Stimulated activated naive CD8-positive, alpha-beta T cell treated with anti-CD3 and anti-CD28 coated beads, Interleukin-15, Interleukin-2, amounts not matched to agents 100 ng/mL and 50 ng/mL, for 24 hours (primary cell): ENCODE results near the gene CCR4.
"Not testable (repeated sequence)": the region's sequence is repeated elsewhere in the genome, so short reads cannot be mapped to it uniquely, and the experiment has no call there.

ENCODE experiments used
- H3K27ac Mint-ChIP-seq: one replicate; pipeline ENCODE4 v1.8.0; 2021; ENCODE audit warnings: mild to moderate bottlenecking, mixed read lengths
- H3K27me3 Mint-ChIP-seq: one replicate; pipeline ENCODE4 v1.8.0; 2021; ENCODE audit warnings: mixed read lengths
- H3K36me3 Mint-ChIP-seq: one replicate; pipeline ENCODE4 v1.8.0; 2021; ENCODE audit warnings: low read depth, mixed read lengths
- H3K4me1 Mint-ChIP-seq: one replicate; pipeline ENCODE4 v1.8.0; 2021; ENCODE audit warnings: low read depth, mixed read lengths
- H3K4me3 Mint-ChIP-seq: one replicate; pipeline ENCODE4 v1.8.0; 2021; ENCODE audit warnings: mild to moderate bottlenecking, mixed read lengths
- H3K9me3 Mint-ChIP-seq: one replicate; pipeline ENCODE4 v1.8.0; 2021; ENCODE audit warnings: mixed read lengths

The CCR4 gene

GRCh38 chr3:32945136-32945535 is 6.3 kb upstream of the CCR4 start:
- no peak overlapping the region for H3K4me3 Mint-ChIP-seq
- peaks cover 21% of the 10 kb centered on the region for H3K4me1 Mint-ChIP-seq
- H3K27me3 Mint-ChIP-seq: no peaks in the 10 kb centered on the region
- H3K9me3 Mint-ChIP-seq: no peaks in the 10 kb centered on the region
- H3K36me3 Mint-ChIP-seq: no peaks in the 10 kb centered on the region
- H3K27ac Mint-ChIP-seq: no peak overlapping the region

DNA sequence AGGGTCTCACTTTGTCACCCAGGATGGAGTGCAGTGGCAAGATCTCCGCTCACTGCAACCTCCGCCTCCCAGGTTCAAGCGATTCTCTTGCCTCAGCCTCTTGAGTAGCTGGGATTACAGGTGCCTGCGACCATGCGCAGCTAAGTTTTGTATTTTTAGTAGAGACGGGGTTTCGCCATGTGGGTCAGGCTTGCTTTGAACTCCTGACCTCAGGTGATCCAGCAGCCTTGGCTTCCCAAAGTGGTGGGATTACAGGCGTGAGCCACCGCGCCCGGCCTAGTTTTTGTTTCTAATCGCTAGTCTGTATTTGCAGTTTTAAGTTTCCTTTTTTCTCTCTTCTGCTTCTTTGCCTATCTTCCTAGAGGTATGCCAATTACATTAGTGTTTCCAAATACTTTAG is 5.8 kb upstream of the CCR4 start:
- not testable (repeated sequence) for H3K36me3 Mint-ChIP-seq, H3K27me3 Mint-ChIP-seq, H3K27ac Mint-ChIP-seq, H3K4me3 Mint-ChIP-seq, H3K9me3 Mint-ChIP-seq
- H3K4me1 Mint-ChIP-seq: peaks cover 25% of the 10 kb centered on the region

DNA sequence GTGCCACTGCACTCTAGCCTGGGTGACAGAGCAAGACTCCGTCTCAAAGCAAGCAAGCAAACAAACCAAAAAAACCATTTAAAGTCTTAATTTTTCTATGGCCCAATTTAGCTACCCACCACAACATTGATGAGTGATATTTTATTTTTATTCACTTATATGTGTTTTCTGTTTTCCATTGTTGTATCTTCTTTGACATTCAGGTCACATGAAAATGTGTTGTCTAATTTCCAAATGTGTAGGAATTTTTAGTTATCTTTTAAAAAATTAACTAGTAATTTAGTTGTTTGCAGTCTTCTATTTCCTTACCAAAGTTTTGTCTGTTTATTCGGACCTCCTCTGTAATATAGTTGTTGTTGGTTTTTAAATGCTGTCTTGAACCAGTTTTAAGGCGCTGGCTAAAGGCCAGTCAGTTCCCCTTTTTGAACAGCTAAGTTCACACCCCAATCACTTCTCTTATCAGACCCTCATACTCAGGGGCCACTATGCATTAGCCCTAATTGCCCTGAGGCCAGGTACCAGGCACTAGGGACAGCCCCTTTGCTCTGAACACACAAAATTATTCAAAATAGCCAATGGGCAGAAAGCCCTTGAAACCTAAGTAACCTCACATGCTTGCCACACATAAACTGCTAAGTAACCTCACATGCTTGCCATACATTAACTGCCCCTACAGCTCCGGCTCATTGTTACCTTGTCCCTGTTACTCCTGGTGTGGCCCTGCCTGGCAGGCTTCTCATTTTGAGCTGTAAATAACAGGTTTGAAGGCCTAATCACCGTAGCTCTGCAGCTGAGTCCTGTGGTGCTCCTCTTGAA is 4.3 kb upstream of the CCR4 start:
- H3K27me3 Mint-ChIP-seq: no peaks in the 10 kb centered on the region
- H3K4me1 Mint-ChIP-seq: peaks cover 41% of the 10 kb centered on the region
- no peaks in the 10 kb centered on the region for H3K9me3 Mint-ChIP-seq
- H3K27ac Mint-ChIP-seq: no peak overlapping the region
- no peaks in the 10 kb centered on the region for H3K36me3 Mint-ChIP-seq
- H3K4me3 Mint-ChIP-seq: no peak overlapping the region

- Mint-ChIP-seq H3K4me1 (peaks cover 48% of the 10 kb centered on the region), H3K4me3 (no peak overlapping the region), H3K27ac (no peak overlapping the region), H3K36me3 (no peaks in the 10 kb centered on the region), H3K9me3 (no peaks in the 10 kb centered on the region), H3K27me3 (no peaks in the 10 kb centered on the region)
Measured at GRCh38 chr3:32947789-32948238, 3.6 kb upstream of the CCR4 start.

GRCh38 chr3:32948625-32949445 is 2.6 kb upstream of the CCR4 start:
- peaks cover 48% of the 10 kb centered on the region for H3K4me1 Mint-ChIP-seq
- H3K36me3 Mint-ChIP-seq: no peaks in the 10 kb centered on the region
- H3K4me3 Mint-ChIP-seq: no peak overlapping the region
- H3K9me3 Mint-ChIP-seq: no peaks in the 10 kb centered on the region
- H3K27me3 Mint-ChIP-seq: no peaks in the 10 kb centered on the region
- H3K27ac Mint-ChIP-seq: no peak overlapping the region

- peak overlapping the region; percentile 3 for H3K4me3 Mint-ChIP-seq
- H3K36me3 Mint-ChIP-seq: peaks cover 7% of the 10 kb centered on the region
- no peaks in the 10 kb centered on the region for H3K9me3 Mint-ChIP-seq
- no peaks in the 10 kb centered on the region for H3K27me3 Mint-ChIP-seq
- H3K27ac Mint-ChIP-seq: peak overlapping the region; percentile 57
- peaks cover 48% of the 10 kb centered on the region for H3K4me1 Mint-ChIP-seq
Measured at GRCh38 chr3:32950516-32950915, 928 bp upstream of the CCR4 start.

DNA sequence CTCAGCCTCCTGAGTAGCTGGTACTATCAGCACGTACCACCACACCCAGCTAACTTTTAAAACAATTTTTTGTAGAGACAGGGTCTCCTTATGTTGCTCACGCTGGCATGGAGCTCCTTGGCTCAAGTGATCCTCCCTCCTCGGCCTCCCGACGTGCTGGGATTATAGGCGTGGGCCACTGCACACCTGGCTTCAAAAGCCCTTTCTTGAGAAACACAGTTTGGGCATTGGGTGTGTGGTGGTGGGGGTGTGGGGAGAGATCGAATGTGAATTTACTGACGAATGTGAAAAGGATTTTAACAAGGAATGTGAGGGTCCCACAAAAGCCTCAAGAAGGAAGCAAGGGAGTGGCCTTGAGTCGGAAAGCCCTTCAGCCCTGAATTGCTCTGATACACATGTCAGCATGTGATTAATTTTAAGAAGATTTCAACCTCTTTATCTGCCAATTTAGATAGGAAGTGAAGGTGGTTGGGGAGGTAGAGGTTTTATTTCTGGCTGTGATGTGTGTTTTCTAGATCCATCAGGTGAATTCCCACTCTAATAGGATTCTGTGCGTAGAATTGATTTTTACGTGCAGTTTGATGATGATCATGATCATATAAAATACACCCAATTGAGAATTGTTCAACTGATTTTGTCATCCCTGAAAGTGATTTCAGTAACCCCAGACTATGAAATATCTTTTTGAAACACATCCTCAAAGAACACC is 1.1 kb downstream of the CCR4 start:
- H3K4me3 Mint-ChIP-seq: peak overlapping the region; percentile 74
- peak overlapping the region; percentile 86 for H3K27ac Mint-ChIP-seq
- H3K4me1 Mint-ChIP-seq: peaks cover 48% of the 10 kb centered on the region
- H3K9me3 Mint-ChIP-seq: no peaks in the 10 kb centered on the region
- H3K27me3 Mint-ChIP-seq: no peaks in the 10 kb centered on the region
- peaks cover 12% of the 10 kb centered on the region for H3K36me3 Mint-ChIP-seq

GRCh38 chr3:32954506-32954905 is 3.1 kb downstream of the CCR4 start:
- no peaks in the 10 kb centered on the region for H3K27me3 Mint-ChIP-seq
- no peaks in the 10 kb centered on the region for H3K9me3 Mint-ChIP-seq
- no peak overlapping the region for H3K27ac Mint-ChIP-seq
- H3K36me3 Mint-ChIP-seq: peaks cover 12% of the 10 kb centered on the region
- peaks cover 42% of the 10 kb centered on the region for H3K4me1 Mint-ChIP-seq
- H3K4me3 Mint-ChIP-seq: peak overlapping the region; percentile 74

DNA sequence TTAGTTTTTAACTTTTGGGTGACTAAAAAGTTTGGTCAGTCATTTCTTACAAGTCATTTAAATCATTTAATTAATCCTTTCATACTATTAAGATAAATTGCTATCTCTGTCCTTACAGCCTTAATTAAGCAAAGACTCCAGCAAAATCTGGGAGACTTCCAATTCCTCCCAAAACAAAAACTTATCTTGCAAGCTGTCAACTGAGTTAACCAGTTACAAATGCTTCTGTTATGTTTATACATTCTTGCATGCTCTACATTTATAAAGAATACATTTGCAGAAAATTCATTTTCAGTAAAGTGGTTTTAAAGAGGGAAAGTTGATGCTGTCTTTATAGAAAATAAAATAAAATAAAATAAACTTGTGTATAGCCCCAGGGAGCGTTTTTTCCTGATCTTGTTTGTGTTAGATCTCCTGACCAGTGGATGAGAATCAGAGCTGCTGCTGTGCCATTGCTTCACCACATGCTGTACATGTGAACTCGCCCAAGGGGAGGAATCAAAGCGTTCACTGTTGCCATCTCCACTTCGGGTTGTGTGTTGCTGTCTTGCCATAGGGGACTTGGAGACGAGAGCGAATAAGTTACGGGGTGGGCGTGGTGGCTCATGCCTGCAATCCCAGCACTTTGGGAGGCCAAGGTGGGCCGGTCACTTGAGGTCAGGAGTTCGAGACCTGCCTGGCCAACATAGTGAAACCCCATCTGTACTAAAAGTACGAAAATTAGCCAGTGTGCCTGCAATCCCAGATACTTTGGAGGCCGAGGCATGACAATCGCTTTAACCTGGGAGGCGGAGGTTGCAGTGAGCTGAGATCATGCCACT is 5.5 kb downstream of the CCR4 start:
- Mint-ChIP-seq H3K27me3 (no peaks in the 10 kb centered on the region), H3K4me3 (no peak overlapping the region), H3K4me1 (peaks cover 45% of the 10 kb centered on the region), H3K36me3 (peaks cover 12% of the 10 kb centered on the region), H3K9me3 (no peaks in the 10 kb centered on the region), H3K27ac (no peak overlapping the region)

DNA sequence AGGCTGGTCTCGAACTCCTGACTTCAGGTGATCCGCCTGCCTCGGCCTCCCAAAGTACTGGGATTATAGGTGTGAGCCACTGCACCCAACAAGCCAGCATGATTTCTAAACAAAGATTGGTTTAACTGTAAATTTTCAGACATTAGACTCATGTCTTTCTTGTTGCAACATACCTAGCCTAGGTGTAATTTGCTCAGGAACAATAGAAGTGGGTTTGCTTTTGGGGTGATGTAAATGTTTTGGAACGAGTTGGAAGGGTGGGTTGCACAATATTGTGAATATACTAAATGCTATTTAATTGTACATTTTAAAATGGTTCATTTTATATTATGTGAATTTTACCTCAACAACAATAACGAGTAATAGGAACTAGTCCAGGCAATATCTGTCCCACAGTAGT is 7.1 kb downstream of the CCR4 start:
- no peaks in the 10 kb centered on the region for H3K27me3 Mint-ChIP-seq
- H3K36me3 Mint-ChIP-seq: peaks cover 12% of the 10 kb centered on the region
- peaks cover 39% of the 10 kb centered on the region for H3K4me1 Mint-ChIP-seq
- H3K4me3 Mint-ChIP-seq: no peak overlapping the region
- no peaks in the 10 kb centered on the region for H3K9me3 Mint-ChIP-seq
- H3K27ac Mint-ChIP-seq: peak overlapping the region; percentile 18

GRCh38 chr3:32959371-32959770 is 7.9 kb downstream of the CCR4 start:
- H3K36me3 Mint-ChIP-seq: peaks cover 17% of the 10 kb centered on the region
- H3K4me3 Mint-ChIP-seq: no peak overlapping the region
- peaks cover 48% of the 10 kb centered on the region for H3K4me1 Mint-ChIP-seq
- H3K9me3 Mint-ChIP-seq: peaks cover 6% of the 10 kb centered on the region
- H3K27ac Mint-ChIP-seq: peak overlapping the region; percentile 91
- no peaks in the 10 kb centered on the region for H3K27me3 Mint-ChIP-seq

DNA sequence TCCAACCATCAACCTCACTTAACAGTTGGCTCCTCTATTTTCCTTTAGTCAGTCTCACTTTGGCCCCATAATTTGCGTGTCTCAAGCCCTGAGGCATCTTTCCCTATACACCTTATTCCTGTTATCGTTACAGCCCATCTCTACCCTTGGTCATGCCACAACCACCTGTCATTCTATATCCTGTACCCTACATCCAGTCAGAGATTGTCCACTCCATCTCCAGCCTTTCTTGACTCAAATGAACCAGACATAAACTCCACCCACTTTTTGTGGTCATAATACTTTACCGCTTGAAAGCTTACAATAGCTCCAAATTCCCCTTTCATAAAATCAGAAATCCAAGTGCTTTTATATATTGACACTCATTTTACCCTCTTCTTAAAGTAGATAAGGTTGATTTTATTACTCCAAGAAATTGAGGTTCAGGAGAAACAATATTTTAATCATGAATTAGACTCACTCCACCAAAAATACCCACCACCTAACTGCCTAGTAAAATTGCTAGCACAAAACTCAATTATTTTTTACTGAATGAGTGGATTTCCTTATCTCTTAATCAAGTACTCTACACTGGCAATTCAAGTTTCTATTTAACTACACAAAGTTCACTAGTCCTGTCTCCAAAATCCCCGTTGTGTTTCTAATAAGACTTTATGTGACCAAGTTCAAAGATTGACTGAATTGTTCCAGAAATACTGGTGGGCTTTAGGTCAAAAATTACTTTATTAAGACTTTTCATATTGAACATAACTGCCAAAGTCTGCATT is 9.1 kb downstream of the CCR4 start:
- H3K27me3 Mint-ChIP-seq: no peaks in the 10 kb centered on the region
- peaks cover 14% of the 10 kb centered on the region for H3K9me3 Mint-ChIP-seq
- peak overlapping the region; percentile 53 for H3K4me3 Mint-ChIP-seq
- H3K36me3 Mint-ChIP-seq: peaks cover 21% of the 10 kb centered on the region
- peak overlapping the region; percentile 91 for H3K27ac Mint-ChIP-seq
- H3K4me1 Mint-ChIP-seq: peaks cover 54% of the 10 kb centered on the region

DNA sequence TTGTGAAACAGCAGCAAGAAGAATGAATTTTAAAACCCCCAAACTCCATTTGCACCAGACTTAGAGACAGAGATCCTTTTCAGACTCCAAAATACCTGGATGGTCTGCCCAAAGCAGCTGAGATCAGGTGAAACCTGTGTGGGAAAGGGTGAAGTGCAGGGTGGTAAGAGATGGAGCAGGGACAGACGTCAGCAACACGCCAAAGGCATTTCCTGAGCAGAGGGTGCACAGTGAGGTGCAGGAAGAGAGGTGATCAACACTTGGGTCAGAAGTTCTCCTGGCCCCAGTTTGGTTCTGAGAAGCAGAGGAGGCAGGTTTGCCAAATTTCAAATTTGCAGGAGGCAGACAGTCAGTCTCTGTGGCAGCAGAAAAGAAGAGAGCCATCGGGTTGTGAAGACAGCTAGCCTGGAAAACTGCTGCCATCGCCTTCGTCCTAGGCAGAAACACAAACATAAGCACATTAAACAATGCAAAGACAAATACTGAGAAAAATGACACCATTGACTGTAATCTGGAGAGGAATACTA is 9.8 kb downstream of the CCR4 start:
- peak overlapping the region; percentile 40 for H3K4me3 Mint-ChIP-seq
- H3K36me3 Mint-ChIP-seq: peaks cover 28% of the 10 kb centered on the region
- H3K27ac Mint-ChIP-seq: peak overlapping the region; percentile 91

More for the DNA sequence above, 9.8 kb downstream of the CCR4 start:
- Mint-ChIP-seq H3K9me3 (peaks cover 14% of the 10 kb centered on the region), H3K4me1 (peaks cover 54% of the 10 kb centered on the region), H3K27me3 (no peaks in the 10 kb centered on the region)
